ENCODE results near the gene RAB11A. TPM values are rescaled to one million over a fixed set of nuclear protein-coding genes. Genes with fewer than 3 reads are reported as not detected.
A peak's percentile ranks its signal among the peaks of the same experiment; 100 is the strongest.
"Not testable (repeated sequence)": the region's sequence is repeated elsewhere in the genome, so short reads cannot be mapped to it uniquely, and the experiment has no call there.

The RAB11A gene
- total RNA-seq, 4 donors from 2014 or later, result 246 to 604 (median 518) TPM

DNA sequence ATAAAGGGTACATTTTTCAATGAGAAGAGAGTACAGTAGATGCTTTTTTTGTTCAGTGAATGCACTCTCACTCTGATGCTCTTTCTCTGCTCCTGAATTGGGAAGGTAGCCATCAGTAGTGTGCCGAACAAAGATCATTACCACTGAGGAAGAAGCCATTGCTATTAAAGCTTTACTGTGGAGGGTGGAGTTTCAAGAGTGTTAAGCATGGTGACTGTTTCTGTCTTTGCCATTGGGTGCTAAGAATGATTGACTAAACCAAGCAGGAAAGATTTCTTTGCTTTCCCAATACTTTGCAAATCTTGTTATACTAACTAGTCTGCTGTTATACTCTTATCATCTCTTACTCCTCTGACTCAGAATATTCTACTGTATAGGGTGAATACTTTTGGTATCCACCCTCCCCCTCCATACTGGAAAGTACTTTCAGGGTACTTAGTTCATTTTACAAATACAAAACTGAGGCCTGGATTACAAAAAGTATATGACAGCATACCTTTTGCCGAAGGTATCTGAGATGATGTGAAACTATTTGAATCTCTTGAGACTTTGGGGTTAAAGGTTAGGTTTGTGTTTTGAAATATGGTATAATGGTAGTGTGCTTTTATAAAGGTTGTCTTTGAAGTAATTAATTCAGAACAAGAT is 1.7 kb downstream of the RAB11A start:
- intact Hi-C loops (cut with DNase I), result no loop called here
- Histone ChIP-seq H3K9me3 (no peaks in the 10 kb centered on the region), H3K36me3 (peaks cover 0 to 22% (median 0%) of the 10 kb centered on the region in 3 donors), H3K4me3 (peak overlapping the region; percentile 71 to 100 (median 80)), H3K27ac (peak overlapping the region; percentile 93 to 100 (median 96)), H3K27me3 (no peaks in the 10 kb centered on the region), H3K4me1 (peaks cover under 1 to 61% (median 19%) of the 10 kb centered on the region in 3 donors)
- 10 to 19% methylated on average over 2 of the region's 2 CpGs for WGBS, 2 donors
- no peak for DNase-seq
- TF ChIP-seq CTCF (IDR thresholded peaks at IDR 0.05), result no peak
- TF ChIP-seq POLR2A (IDR thresholded peaks at IDR 0.05), result peak in 1 of 4 donors; percentile 13

- WGBS, 2 donors, result 78 to 97% methylated on average over 8 to 9 of the region's 9 CpGs
- Histone ChIP-seq H3K4me1 (peaks cover 3 to 68% (median 19%) of the 10 kb centered on the region in 3 donors), H3K36me3 (peaks cover 0 to 31% (median 0%) of the 10 kb centered on the region in 3 donors), H3K4me3 (peak overlapping the region in 3 of 4 donors; percentile 27 to 100 (median 88)), H3K27ac (peak overlapping the region in 3 of 4 donors; percentile 95 to 100 (median 98))
- H3K9me3 ChIP-seq; intact Hi-C loops (cut with DNase I); DNase-seq; H3K27me3 ChIP-seq: not testable (repeated sequence)
These were observed 2.6 kb downstream of the RAB11A start for GRCh38 chr15:65871886-65872285.

GRCh38 chr15:65872596-65872995 is 3.3 kb downstream of the RAB11A start:
- H3K27me3 ChIP-seq; DNase-seq; intact Hi-C loops (cut with DNase I); H3K9me3 ChIP-seq: not testable (repeated sequence)
- Histone ChIP-seq H3K4me1 (peaks cover 3 to 68% (median 19%) of the 10 kb centered on the region in 3 donors), H3K36me3 (peaks cover 0 to 38% (median 4%) of the 10 kb centered on the region in 3 donors), H3K27ac (peak overlapping the region; percentile 62 to 100 (median 96)), H3K4me3 (peak overlapping the region in 1 of 4 donors; percentile 100)
- WGBS, 2 donors, result 46 to 66% methylated on average over 4 to 5 of the region's 5 CpGs

DNA sequence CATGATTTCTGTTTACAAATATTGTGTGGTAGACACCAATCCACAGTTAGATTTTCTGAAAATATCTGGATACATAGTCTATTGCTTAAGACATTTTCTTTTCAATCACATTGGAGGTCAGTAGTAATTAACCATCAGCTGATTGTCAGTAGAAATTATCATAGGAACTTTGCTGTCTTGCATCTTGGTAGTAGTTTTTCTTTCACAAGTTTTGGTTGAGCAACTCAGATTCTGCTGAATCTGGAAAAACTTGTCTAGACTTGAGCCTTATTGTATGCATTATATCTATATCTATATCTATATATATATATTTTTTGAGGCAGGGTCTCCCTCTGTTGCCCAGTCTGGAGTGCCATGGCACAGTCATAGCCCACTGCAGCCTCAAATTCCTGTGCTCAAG is 4.0 kb downstream of the RAB11A start:
- H3K27me3 ChIP-seq, result no peaks in the 10 kb centered on the region
- peaks cover 6 to 45% (median 10%) of the 10 kb centered on the region in 3 donors for H3K36me3 ChIP-seq
- H3K27ac ChIP-seq, result peak overlapping the region; percentile 38 to 100 (median 80)
- no peaks in the 10 kb centered on the region for H3K9me3 ChIP-seq
- H3K4me3 ChIP-seq, result no peak overlapping the region
- H3K4me1 ChIP-seq, result peaks cover 3 to 68% (median 19%) of the 10 kb centered on the region in 3 donors
- TF ChIP-seq CTCF (IDR thresholded peaks at IDR 0.05) (no peak), POLR2A (IDR thresholded peaks at IDR 0.05) (no peak)
- intact Hi-C loops (cut with DNase I), result no loop called here
- DNase-seq, result no peak

DNA sequence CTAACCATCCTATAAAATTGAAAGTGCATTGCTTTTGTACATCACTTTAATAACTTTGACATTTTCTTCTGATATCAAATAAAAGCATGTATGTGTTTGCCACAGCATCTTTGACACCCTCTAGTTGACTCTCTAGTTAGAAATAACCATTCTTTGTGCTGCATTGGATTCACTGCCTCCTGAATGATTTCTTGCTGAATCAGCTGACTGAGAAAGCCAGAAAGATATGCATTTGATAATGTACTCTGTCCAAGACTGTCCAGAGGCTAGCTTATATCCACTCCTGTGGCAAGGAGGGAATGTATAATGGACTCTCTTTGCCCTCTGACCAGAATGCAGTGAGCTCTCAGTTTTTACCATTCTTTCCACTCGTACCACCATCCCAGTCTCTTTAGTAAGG is 6.2 kb downstream of the RAB11A start:
- H3K27me3 ChIP-seq, result no peaks in the 10 kb centered on the region
- no peak overlapping the region for H3K27ac ChIP-seq
- H3K4me3 ChIP-seq, result no peak overlapping the region
- no peaks in the 10 kb centered on the region for H3K9me3 ChIP-seq
- peaks cover 3 to 62% (median 19%) of the 10 kb centered on the region in 3 donors for H3K4me1 ChIP-seq
- intact Hi-C loops (cut with DNase I), result no loop called here
- DNase-seq, result no peak
- H3K36me3 ChIP-seq, result peaks cover 15 to 67% (median 19%) of the 10 kb centered on the region in 3 donors
- WGBS, 2 donors, result 82 to 89% methylated on average over 1 of the region's 1 CpG
- TF ChIP-seq POLR2A (IDR thresholded peaks at IDR 0.05) (no peak), CTCF (IDR thresholded peaks at IDR 0.05) (no peak)

DNA sequence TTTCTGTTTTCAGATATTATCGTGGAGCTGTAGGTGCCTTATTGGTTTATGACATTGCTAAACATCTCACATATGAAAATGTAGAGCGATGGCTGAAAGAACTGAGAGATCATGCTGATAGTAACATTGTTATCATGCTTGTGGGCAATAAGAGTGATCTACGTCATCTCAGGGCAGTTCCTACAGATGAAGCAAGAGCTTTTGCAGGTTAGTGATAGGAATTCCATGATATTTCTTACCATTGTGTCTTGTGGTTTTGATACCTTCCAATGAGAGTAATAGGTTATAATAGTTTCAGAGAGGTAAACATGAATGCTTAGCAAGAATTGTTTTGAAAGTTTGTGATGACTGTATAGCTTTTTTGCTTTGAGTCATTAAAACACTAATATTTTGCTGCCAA is 8.5 kb downstream of the RAB11A start:
- no peaks in the 10 kb centered on the region for H3K27me3 ChIP-seq
- no peak overlapping the region for H3K27ac ChIP-seq
- 85 to 93% methylated on average over 3 of the region's 3 CpGs for WGBS, 2 donors
- intact Hi-C loops (cut with DNase I), result no loop called here
- peaks cover 17 to 89% (median 19%) of the 10 kb centered on the region in 3 donors for H3K36me3 ChIP-seq
- TF ChIP-seq POLR2A (IDR thresholded peaks at IDR 0.05), result no peak
- no peak for TF ChIP-seq CTCF (IDR thresholded peaks at IDR 0.05)
- no peak for DNase-seq
- H3K4me1 ChIP-seq, result peaks cover 3 to 57% (median 9%) of the 10 kb centered on the region in 3 donors
- no peaks in the 10 kb centered on the region for H3K9me3 ChIP-seq
- H3K4me3 ChIP-seq, result no peak overlapping the region
